ENCODE data around the gene SLC35G1.

The SLC35G1 gene

GRCh38 chr10:93879273-93879672, 14.5 kb upstream of the SLC35G1 start:
- DNase-seq, result no peak

GRCh38 chr10:93894516-93895378, 969 bp downstream of the SLC35G1 start:
- no peak for DNase-seq

- DNase-seq, result no peak
Measured at GRCh38 chr10:93897070-93897780, 3.4 kb downstream of the SLC35G1 start.

- no peak for DNase-seq
Measured at GRCh38 chr10:93899109-93899508, 5.3 kb downstream of the SLC35G1 start.

DNA sequence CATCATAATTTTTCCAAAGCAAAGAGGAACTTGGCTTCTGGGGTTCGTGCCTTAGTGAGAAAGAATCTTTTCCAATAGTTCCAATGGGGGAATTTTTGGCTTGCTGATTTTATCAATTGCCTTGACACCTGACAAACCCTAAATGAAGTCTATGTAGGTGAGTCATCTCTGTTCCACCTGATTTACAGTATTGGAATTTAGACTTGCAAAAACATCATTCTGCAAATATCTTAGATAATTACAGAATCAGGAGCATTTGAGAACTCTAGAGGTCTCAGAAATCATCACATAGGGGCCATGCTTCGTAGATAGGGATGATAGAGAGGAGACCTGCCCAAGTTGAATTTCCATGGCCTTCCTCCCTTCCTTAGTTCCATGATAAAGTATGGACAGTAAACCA, 9.3 kb downstream of the SLC35G1 start:
- DNase-seq, result no peak

DNA sequence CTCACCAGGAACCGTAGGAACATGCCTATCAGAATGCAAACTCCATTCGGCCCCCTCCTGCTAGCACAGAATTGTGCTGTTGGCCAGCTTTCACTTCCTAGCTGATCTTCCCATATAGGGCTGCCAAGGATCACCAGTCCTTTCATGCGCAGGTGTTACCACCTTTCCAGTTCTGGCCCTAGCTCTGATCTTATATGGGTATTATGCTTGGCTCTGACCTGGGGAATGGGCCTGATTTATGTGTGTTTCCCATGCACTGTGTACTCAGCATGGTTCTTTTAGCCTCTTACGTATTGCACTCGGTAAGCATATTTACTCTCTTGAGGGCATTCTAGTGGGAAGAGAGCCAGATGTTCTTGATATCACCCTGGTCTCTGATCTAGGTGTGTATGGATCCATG, 11.1 kb downstream of the SLC35G1 start:
- DNase-seq, result no peak

DNA sequence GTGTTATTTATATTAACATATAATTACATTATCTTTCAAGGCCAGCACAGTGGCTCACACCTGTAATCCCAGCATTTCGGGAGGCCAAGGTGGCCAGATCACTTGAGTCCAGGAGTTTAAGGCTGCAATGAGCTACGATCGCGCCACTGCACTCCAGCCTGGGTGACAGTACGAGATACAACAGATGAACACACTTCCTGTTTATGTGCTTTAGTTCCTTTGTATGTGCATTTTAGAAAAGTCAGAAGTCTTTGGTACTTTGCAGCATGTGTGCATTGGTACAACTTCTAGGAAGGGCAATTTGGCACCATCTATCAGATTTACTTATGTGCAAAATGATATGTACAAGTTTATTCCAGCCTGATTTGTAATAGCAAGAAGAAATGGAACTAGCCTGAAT, 13.3 kb downstream of the SLC35G1 start:
- no peak for DNase-seq

- no peak for DNase-seq
Measured at GRCh38 chr10:93911866-93912265, 18.1 kb downstream of the SLC35G1 start.

- no peak for DNase-seq
Measured at GRCh38 chr10:93912444-93912843, 18.7 kb downstream of the SLC35G1 start.

GRCh38 chr10:93913706-93914105, 19.9 kb downstream of the SLC35G1 start:
- DNase-seq, result no peak

DNA sequence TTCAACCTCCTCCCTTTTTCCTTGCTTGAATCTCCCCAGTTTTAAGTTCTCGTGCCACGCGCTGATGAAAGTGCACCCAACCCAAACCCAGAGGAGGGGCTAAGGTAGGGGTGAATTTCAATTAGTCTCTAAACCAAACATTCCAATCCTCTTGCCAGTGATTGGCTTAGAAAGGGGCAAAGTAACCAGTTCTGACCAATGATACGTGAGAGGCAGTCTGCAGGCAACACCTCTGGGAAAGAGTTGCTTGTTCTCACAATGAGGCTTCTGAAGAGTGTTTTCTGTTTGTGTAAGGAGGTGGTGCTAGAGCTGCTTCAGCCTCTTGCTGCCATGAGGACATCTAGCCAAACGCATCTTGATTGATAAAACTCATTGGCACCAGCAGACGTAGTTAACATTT, 21.8 kb downstream of the SLC35G1 start:
- no peak for DNase-seq

DNA sequence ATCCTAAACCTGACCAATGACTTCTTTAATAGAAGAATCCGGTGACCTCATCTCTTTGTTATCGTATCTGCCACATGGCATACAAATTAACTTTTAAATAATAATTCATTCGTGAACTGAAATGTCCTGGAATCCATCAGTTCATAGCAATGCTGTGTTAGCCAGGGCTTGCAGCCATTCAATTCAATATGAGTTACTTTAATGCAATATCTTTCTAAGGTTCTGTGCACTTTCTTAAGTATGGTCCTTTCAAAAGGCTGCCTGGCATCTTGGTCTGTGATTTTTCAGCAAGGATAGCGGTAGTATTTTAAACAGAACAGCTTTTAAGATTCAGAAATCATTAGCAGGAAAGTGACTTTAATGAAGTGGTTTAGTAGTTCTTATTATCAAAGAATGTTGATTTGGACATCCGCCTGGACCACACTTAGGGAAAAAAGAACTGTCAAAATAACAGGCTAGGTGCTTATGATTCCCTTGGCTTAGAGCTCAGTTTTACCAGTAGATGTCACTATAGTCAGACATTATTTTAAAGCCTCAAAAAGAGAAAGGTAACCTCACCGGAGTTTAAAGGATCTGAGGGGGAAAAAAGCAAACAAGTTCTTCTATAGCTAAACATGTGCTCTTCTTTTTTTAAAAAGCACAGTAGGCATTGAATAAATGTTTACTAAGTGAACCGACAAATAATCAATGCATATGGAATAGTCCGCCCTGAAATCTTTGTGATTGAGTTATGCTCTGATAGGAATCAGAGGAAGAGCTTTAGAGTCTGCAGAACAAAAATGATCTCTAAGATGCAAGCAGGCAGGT, 22.7 kb downstream of the SLC35G1 start:
- DNase-seq, result no peak

GRCh38 chr10:93917064-93917391, 23.2 kb downstream of the SLC35G1 start:
- no peak for DNase-seq

GRCh38 chr10:93917821-93918220, 24.0 kb downstream of the SLC35G1 start:
- DNase-seq, result no peak

DNA sequence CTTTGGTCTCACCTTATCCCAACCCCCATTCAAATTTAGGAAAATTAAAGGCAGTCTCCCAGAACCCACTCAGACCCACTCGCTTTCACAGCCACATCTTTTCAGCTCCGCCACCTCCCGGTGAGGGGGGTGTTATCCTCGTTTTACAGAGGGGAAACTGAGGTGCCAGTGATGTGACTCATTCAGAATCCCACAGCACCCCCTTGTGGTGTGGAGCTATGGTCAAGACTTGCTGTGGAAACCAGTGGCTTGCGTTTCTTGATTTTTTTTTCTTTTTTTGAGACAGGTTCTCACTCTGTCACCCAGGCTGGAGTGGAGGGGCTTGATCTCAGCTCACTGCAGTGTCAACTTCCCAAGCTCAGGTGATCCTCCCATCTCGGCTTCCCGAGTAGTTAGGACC, 27.6 kb downstream of the SLC35G1 start:
- DNase-seq, result no peak

GRCh38 chr10:93926613-93927012, 32.8 kb downstream of the SLC35G1 start:
- DNase-seq, result no peak

GRCh38 chr10:93938140-93938539, 44.4 kb downstream of the SLC35G1 start:
- DNase-seq, result no peak

- no peak for DNase-seq
Measured at GRCh38 chr10:93940881-93941280, 47.1 kb downstream of the SLC35G1 start.

GRCh38 chr10:93941606-93942005, 47.8 kb downstream of the SLC35G1 start:
- DNase-seq, result no peak

DNA sequence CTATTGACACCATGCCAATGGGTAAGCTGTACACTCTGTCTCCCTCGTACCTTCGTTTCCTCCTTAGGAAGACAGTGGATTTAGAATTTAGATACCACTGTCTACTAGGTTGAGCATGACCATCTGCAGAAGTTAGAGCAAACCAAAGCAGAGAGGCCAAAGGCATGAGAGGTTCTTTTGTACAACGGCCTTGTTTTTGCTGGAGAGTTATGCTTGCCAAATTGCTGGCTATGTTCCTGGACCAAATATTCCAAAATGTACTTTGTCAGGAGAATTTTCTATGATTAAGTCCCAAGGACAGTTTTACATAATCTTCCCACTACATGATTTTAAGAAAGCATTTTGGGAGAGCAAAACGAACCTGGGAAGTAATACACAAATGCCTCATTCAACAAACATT, 52.0 kb downstream of the SLC35G1 start:
- no peak for DNase-seq

DNA sequence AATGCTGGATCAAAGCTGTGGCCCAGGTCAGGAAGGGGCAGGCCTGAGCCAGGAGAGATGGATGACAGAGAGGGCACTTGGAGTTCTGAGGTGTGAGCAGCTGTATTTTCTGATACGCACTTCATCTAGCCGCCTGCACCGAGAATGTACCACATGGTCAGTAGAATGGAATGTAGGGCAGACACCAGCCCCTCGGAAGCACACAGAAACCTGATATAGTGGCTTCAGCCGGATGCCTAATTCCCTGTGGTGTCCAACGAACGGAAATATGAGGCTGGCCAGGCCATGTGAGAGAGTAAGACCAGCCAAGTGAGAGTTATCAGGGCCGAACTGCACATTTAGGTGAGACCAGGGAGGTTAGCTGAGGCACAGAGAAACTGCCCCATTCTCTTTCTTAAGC, 53.3 kb downstream of the SLC35G1 start:
- no peak for DNase-seq

GRCh38 chr10:93947524-93947923, 53.7 kb downstream of the SLC35G1 start:
- DNase-seq, result no peak

DNA sequence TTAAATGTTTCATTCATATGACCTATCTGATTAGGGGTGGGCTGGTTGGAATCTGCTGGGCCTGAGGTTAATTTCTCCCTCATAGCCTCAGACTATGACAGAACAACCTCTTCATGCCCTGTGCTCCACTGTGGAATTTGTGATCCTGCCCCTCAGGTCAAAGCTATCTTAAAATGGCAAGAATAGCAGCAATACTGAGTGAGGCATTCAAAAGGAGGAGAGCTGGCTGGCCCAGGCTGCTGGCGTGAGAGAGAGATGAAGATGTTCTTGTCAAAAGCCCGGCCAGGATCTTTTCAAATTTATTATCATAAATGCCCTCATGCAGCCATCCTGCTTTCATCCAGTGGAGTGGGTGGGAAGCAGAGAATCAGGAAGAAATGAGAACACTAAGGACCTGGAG, 58.1 kb downstream of the SLC35G1 start:
- DNase-seq, result no peak
